ENCODE measurements around the gene ZNF276.

- TF ChIP-seq EZH2 (IDR thresholded peaks at IDR 0.05; ENCODE audit: borderline replicate concordance, low read length), result no peak
- TF ChIP-seq, protein P1, sequence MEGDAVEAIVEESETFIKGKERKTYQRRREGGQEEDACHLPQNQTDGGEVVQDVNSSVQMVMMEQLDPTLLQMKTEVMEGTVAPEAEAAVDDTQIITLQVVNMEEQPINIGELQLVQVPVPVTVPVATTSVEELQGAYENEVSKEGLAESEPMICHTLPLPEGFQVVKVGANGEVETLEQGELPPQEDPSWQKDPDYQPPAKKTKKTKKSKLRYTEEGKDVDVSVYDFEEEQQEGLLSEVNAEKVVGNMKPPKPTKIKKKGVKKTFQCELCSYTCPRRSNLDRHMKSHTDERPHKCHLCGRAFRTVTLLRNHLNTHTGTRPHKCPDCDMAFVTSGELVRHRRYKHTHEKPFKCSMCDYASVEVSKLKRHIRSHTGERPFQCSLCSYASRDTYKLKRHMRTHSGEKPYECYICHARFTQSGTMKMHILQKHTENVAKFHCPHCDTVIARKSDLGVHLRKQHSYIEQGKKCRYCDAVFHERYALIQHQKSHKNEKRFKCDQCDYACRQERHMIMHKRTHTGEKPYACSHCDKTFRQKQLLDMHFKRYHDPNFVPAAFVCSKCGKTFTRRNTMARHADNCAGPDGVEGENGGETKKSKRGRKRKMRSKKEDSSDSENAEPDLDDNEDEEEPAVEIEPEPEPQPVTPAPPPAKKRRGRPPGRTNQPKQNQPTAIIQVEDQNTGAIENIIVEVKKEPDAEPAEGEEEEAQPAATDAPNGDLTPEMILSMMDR (IDR thresholded peaks at IDR 0.05; ENCODE audit: low read length), result no peak
These were observed 27.2 kb upstream of the ZNF276 start for GRCh38 chr16:89693931-89694783.

All from OCI-LY1 (cell line).